Stimulated activated naive CD4-positive, alpha-beta T cell treated with Interleukin-2 at 50 U/mL for 16 hours (primary cell): ENCODE results near the gene MAP3K13.

Experiments
- DNase-seq: peaks from one replicate; lab custom pipeline; 2025; lab: John Stamatoyannopoulos, UW

Gene MAP3K13

DNA sequence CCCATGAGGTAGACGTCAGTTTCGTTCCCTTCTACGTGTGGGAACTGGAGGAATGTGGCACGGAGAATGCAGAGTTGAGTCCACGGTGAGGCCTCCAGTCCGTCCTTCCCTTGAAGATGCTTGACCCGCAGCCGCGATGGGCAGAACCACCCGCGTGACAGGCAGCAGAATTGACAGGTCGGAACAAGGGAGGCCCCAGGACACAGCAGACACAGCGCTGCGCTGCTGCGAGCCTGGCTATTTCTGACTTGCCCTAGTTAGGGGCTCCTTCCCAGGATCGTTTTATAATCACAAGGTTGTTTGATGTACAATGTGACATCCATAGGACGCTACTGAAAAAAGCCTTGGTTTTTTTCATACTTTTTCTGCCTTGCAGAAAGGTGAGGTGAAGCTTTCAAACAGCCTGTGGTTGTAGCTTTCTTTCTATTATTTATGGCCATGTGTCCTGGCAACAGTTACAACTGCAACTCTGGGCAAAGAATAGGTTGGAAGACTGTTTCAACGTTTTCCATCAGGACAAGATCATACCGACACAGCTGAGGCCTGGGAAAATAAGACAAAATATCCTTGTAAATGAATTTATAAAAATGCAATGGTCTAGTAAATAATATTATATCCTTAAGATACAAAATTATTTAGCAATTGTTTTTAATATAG lies 145.5 kb downstream of the MAP3K13 start:
- DNase-seq: no peak

DNA sequence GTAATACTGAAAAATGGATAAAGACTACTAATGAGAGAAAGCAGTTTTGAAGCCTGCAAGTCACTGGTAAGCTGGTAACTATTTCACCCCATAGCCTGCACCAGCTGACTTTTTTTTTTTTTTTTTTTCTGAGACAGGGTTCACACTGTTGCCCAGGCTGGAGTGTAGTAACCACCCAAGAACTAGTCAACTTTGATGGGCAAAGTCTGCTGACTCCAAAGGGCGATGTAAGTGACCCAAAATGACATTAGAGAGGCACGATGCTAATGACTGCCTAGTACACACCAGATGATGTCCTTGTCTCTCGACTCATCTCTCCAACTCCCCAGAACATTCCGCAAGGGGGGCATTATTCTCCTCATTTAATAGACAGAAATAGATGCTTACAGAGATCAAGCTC lies 148.8 kb downstream of the MAP3K13 start:
- DNase-seq: no peak

DNA sequence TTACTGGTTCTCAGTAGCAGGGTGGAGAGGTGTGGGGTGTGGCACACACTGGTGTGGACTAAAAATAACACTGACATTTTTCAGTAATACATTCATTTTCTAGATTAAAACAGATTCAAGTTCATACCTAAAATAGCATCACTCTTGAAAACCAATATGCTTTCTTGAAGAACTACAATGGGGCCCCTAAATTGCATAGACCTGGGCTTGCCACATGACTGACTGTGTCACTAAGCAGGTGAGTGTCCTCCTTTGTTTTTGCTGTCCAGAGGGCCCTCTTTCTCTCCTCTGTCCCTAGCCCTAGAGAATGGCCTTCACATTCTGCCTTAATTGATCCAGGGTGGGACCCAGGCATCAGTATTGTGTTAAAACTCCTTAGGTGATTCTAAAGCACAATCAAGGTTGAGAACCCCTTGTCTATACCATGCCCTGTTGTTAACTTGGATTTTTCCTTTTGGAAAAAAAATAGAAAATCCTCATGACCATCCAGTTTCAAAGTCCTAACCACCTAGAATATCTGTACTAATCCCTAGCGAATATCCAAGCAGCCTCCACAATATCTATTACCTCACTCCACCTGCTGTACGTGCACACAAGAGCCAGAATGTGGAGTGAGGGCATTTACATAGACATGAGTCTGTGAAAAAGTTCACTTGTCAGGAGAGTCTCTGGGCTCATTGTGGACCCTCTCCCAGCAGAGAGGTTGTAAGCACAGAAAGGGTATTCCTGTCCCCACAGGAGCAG lies 154.6 kb downstream of the MAP3K13 start:
- DNase-seq: no peak

DNA sequence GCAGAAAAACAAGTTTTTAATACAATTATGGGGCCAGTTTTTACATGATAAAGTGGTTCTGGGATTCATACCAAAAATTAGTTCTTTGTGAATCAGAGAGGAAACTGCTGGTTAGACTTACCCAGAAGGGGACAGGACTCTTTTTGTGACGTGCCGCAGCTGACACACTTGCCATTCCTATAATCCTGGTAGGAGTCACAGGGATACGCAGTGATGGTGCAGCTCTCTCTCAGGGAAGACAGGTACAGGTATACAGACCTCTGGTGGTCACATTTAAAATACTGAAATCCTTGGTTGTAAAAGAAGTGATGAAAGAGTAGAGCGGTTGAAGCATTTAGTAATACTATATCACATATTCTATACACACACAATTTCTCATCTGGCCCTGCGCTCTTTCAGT lies 156.1 kb downstream of the MAP3K13 start:
- DNase-seq: no peak

DNA sequence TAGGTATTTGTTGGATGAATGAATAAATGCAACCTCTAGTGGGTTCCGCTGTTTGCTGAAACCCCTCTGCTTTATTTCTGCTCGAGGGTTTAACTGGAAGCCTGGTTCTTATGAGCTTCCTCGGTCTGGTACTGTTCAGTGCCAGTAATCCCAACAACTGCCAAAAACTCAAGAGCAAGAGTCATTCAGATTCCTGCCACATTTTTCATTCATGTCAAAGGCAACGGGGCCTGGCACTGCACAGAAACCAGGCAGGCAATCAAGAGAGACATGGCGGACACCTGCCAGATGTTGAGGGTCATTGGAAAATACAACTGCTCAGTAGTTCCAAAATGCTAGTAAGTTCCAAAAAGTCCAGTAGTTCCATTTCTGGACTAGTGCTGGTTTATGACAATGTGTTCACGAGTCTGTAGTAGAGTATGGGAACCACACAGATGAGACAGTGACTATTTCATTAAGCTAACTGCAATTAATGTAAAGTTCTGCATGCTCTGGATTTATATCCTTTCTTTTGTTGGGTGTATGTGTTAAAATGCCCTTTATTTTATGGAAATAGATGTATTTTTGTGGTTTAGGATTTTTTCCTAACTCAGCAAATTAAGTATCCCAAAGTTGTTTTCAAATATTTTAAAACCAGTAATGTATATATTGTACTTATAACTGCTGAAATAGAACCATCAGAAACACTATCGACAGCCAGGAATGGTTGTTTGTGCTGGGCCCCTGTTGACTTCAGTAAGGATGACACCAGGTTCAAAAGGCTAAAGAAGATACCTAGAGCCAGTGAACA lies 158.6 kb downstream of the MAP3K13 start:
- DNase-seq: no peak

DNA sequence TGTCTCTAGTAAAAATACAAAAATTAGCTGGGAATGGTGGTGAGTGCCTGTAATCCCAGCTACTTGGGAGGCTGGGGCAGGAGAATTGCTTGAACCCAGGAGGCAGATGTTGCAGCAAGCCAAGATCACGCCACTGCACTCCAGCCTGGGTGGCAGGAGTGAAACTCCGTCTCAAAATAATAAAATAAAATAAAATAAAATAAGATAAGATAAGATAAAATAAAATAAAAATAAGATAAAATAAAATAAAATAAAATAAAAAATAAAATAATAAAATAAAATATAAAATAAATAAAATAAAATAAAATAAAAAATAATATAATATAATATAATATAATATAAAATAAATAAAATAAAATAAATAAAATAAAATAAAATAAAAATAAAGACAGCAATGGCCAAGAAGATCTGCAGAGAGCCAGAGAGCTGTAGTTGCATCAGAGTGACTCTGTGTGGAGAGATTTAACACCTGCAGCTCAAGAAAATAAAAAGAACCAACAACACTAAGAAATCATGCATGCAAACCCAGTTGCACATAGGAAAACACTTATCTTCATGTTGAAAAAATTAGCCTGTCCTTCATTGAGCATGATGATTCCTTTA lies 163.5 kb downstream of the MAP3K13 start:
- no peak for DNase-seq

DNA sequence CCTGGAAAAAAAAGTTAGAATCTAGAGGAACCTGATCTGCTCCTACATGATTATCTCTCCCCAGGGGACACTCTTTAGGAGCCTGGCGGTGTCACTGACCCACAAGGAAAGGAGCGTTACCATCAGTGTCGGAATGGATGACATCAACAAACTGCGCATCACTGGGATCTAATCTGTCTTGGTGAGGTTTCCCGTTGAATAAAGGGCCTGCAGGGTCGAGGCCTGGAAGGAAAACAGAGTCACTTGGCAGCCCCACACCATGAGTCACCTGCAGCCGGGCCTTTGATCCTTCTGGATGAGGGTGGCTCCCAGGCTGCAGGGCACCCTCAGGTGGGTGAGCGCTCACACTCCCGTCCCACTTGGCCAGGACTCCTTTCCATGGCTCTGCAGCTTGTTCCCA lies 164.4 kb downstream of the MAP3K13 start:
- DNase-seq: no peak

DNA sequence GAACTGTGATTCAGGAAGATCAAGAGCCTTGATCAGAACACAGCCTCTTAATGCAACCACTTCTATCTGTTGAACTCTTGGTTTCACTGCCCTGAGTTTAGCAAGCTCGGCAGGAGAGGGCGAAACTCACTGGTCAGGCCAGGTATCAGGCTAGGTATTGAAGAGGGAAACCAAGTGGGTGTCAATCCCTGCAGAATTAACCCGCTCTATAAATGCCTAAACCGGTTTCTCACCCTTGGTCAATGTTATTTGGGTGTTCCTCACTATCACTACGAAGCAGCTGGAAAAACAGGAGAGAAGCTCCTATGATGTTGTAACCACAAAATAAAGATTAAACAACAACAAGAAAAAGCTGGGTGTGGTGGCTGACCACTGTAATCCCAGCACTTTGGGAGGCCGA lies 165.6 kb downstream of the MAP3K13 start:
- no peak for DNase-seq

DNA sequence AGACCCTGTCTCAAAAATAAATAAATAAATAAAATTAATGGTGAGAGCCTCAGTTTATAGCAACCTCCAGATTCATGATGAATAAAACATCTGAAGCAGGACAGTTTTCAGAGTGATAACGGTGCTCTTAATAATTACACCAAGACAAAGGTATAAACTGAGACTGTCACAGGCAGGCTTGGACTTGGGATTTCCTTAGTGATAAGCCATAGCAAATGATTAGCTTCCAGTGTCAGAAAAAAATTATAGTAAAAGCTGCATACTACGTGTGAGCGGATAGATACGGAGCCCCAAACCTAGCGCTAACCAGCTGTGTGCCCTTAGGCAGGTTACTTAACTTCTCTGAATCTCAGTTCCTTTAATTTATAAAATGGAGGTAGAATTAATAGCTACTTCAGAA lies 167.9 kb downstream of the MAP3K13 start:
- no peak for DNase-seq

DNA sequence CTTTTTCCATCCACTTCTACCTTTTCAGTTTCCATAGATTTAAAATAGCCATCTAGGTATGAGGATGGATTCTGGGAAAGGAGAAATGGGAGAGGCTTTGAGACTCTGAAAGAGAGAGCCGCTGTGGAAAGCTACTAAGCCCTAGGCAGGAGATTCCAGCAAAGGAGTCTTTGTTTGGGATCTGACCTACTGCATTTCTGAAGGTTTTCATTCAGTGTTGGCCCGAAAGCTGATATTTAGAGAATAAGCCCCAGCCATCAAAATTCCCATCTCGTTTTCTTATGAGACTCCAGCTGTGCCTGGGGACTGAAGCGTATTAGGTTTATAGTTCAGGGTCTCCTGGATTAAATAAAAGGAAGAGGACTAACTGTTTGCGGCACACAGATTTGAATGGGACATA lies 170.0 kb downstream of the MAP3K13 start:
- no peak for DNase-seq

DNA sequence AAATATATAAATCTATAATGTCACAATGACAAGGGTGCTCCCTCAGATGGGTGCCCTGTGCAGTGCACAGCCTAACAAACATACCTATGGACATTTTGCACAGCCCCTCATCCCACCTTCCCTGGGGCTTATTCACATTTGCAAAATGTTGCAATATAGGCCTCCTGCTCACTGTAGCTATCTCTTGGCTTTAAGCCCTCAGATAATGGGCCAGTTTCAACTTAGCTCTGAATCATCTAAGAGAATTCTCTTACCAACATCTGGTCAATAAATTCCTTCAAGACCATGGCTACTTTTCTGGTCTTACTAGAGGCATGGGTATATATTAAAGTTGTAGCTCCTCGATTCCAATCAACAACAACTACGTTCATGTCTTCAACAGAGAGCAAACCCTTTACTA lies 171.6 kb downstream of the MAP3K13 start:
- DNase-seq: no peak

DNA sequence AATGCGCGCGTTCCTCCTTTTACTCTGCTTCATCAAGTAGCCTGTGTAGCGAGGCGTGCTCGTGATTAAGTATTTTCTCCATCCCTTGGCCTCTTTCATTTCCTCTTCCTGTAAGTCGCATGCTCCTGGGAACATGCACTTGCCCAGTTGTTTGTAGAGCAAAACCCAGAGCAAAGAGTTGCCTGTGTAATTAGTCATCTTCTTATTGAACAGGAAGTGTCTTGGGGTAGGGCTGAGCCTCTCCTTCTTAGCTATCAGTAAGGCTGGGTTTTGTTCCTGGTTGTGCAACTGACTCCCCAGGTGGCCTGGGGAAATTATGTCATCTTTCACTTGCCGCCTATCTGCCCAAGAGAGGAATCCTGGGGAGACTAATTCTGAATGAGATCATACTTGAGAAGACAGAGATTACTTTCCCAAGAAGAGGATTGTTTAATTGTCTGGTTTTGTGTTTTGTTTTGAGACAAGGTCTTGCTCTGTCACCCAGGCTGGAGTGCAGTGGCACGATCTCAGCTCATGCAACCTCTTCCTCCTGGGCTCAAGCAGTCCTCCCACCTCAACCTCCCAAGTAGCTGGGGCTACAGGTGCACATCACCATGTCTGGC lies 174.5 kb downstream of the MAP3K13 start:
- peak; percentile 12 for DNase-seq
